IMR-90 (cell line): ENCODE results near the gene MAK. TPM values are rescaled to one million over a fixed set of nuclear protein-coding genes. Genes with fewer than 3 reads are reported as not detected.

Source experiments
- ATAC-seq: fragments of 200-7000 bp; cut with Tn5 transposase; 2 replicates; pipeline ENCODE4 v1.9.1; 2020; ENCODE audit warnings: low read depth, mild to moderate bottlenecking, moderate library complexity
- BruUV-seq: library from RNA; stranded (reverse); fragments of 400-500 nt; replicated peaks from 2 replicates; lab custom pipeline; 2021; lab: Mats Ljungman, UMichigan
- CTCF ChIA-PET: fragments of 300-600 bp; formaldehyde crosslinking; extraction: SDS; loops from one replicate; lab custom pipeline; 2021; ENCODE audit warnings: antibody characterized with exemption; lab: Yijun Ruan, JAX
- POLR2A ChIA-PET: fragments of 300-600 bp; sonication (Branson Sonifier 250); formaldehyde crosslinking; loops from one replicate; lab custom pipeline; 2022; ENCODE audit warnings: antibody characterized with exemption; ENCODE audit not compliant: unreplicated experiment; lab: Charles Lee
- DNase-seq: peaks from one replicate; pipeline ENCODE4 v3.0.0; 2013
- H2AFZ ChIP-seq: replicated peaks from 2 replicates; pipeline ENCODE3; 2013; ENCODE audit warnings: low read length, mild to moderate bottlenecking; ENCODE audit not compliant: poor library complexity
- H2AK5ac ChIP-seq: 2 replicates; pipeline ENCODE4 v1.6.1; 2013; ENCODE audit warnings: low read depth, low read length, inconsistent platforms
- H2AK9ac ChIP-seq: replicated peaks from 2 replicates; pipeline ENCODE3; 2013; ENCODE audit warnings: mild to moderate bottlenecking, low read depth, low read length, moderate library complexity; ENCODE audit not compliant: poor library complexity
- H2BK120ac ChIP-seq: 2 replicates; pipeline ENCODE4 v1.6.1; 2013; ENCODE audit warnings: low read depth, low read length, inconsistent platforms
- H2BK15ac ChIP-seq: 3 replicates; pipeline ENCODE4 v1.6.1; 2013; ENCODE audit warnings: low read depth, low read length, inconsistent platforms
- H2BK20ac ChIP-seq: 2 replicates; pipeline ENCODE4 v1.6.1; 2013; ENCODE audit warnings: low read depth, mild to moderate bottlenecking, inconsistent platforms, low read length, moderate library complexity
- H2BK5ac ChIP-seq: 2 replicates; pipeline ENCODE4 v1.6.1; 2013; ENCODE audit warnings: mild to moderate bottlenecking, low read depth, low read length, inconsistent platforms; ENCODE audit not compliant: poor library complexity, severe bottlenecking
- H3K14ac ChIP-seq: replicated peaks from 2 replicates; pipeline ENCODE4 v1.6.1; 2013; ENCODE audit warnings: low read depth, low read length, inconsistent platforms
- H3K18ac ChIP-seq: 2 replicates; pipeline ENCODE4 v1.6.1; 2013; ENCODE audit warnings: low read depth, low read length, control low read depth
- H3K23ac ChIP-seq: 2 replicates; pipeline ENCODE4 v1.6.1; 2013; ENCODE audit warnings: low read depth, low read length, inconsistent platforms
- H3K27ac ChIP-seq: 2 replicates; pipeline ENCODE4 v1.5.1; 2013; ENCODE audit warnings: mild to moderate bottlenecking, control low read depth, low read length; ENCODE audit not compliant: insufficient read depth
- H3K27me3 ChIP-seq: 2 replicates; pipeline ENCODE4 v1.6.1; 2013; ENCODE audit warnings: low read length; ENCODE audit not compliant: control insufficient read depth, insufficient read depth
- H3K36me3 ChIP-seq: 2 replicates; pipeline ENCODE4 v1.6.1; 2013; ENCODE audit warnings: low read length, mixed read lengths; ENCODE audit not compliant: control insufficient read depth, insufficient read depth
- H3K4ac ChIP-seq: 2 replicates; pipeline ENCODE4 v1.6.1; 2013; ENCODE audit warnings: low read depth, low read length, inconsistent platforms
- H3K4me1 ChIP-seq: 2 replicates; pipeline ENCODE4 v1.6.1; 2013; ENCODE audit warnings: low read length, mixed read lengths; ENCODE audit not compliant: control insufficient read depth, insufficient read depth
- H3K4me2 ChIP-seq: 2 replicates; pipeline ENCODE4 v1.6.1; 2013; ENCODE audit warnings: low read depth, mild to moderate bottlenecking, control low read depth, low read length, moderate library complexity
- H3K4me3 ChIP-seq: 2 replicates; pipeline ENCODE4 v1.5.1; 2013; ENCODE audit warnings: low read depth, mild to moderate bottlenecking, control low read depth, low read length, moderate library complexity; ENCODE audit not compliant: insufficient read depth
- H3K56ac ChIP-seq: 2 replicates; pipeline ENCODE4 v1.6.1; 2013; ENCODE audit warnings: low read length, inconsistent platforms; ENCODE audit not compliant: insufficient read depth; ENCODE audit errors: extremely low read depth
- H3K79me1 ChIP-seq, 2 experiments: 2 replicates each; pipeline ENCODE4 v1.6.1; 2013; ENCODE audit warnings: low read length in 2 of 2, inconsistent platforms in 1 of 2, low read depth in 1 of 2
- H3K9ac ChIP-seq: 2 replicates; pipeline ENCODE4 v1.6.1; 2013; ENCODE audit warnings: low read depth, low read length, control low read depth
- H3K9me1 ChIP-seq: 2 replicates; pipeline ENCODE4 v1.6.1; 2013; ENCODE audit warnings: low read length, inconsistent platforms; ENCODE audit not compliant: insufficient read depth
- H3K9me3 ChIP-seq: 2 replicates; pipeline ENCODE4 v1.6.1; 2013; ENCODE audit warnings: low read length; ENCODE audit not compliant: control insufficient read depth, insufficient read depth
- H4K20me1 ChIP-seq: 2 replicates; pipeline ENCODE4 v1.6.1; 2013; ENCODE audit warnings: low read length, inconsistent platforms; ENCODE audit not compliant: insufficient read depth
- H4K5ac ChIP-seq: 2 replicates; pipeline ENCODE4 v1.6.1; 2013; ENCODE audit warnings: mild to moderate bottlenecking, low read depth, low read length, control low read depth
- H4K8ac ChIP-seq, 2 experiments: 2 replicates each; pipeline ENCODE4 v1.6.1; 2013; ENCODE audit warnings: low read depth in 2 of 2, low read length in 2 of 2, control low read depth in 1 of 2, inconsistent platforms in 1 of 2
- H4K91ac ChIP-seq: 2 replicates; pipeline ENCODE4 v1.6.1; 2013; ENCODE audit warnings: low read depth, low read length, inconsistent platforms; ENCODE audit not compliant: insufficient read depth
- CEBPB ChIP-seq: IDR thresholded peaks from 2 replicates; pipeline ENCODE4 v1.6.1; 2012; ENCODE audit warnings: low read depth, low read length, improper control_type of control experiment
- CHD1 ChIP-seq: IDR thresholded peaks from 2 replicates; pipeline ENCODE4 v1.6.1; 2012; ENCODE audit warnings: low read depth, low read length, improper control_type of control experiment
- FOS ChIP-seq: fragments of 150-350 bp; IDR thresholded peaks from 2 replicates; pipeline ENCODE4 v1.6.1; 2016; ENCODE audit warnings: low read depth, low read length
- MAFK ChIP-seq: IDR thresholded peaks from 2 replicates; pipeline ENCODE4 v1.6.1; 2012; ENCODE audit warnings: low read depth, low read length, improper control_type of control experiment
- MAZ ChIP-seq: IDR thresholded peaks from 2 replicates; pipeline ENCODE4 v1.6.1; 2012; ENCODE audit warnings: low read depth, mild to moderate bottlenecking, low read length, improper control_type of control experiment, moderate library complexity, borderline replicate concordance
- MXI1 ChIP-seq: IDR thresholded peaks from 2 replicates; pipeline ENCODE4 v1.6.1; 2012; ENCODE audit warnings: low read depth, mild to moderate bottlenecking, low read length, moderate library complexity, borderline replicate concordance
- NFE2L2 ChIP-seq: fragments of 150-350 bp; IDR thresholded peaks from 2 replicates; pipeline ENCODE4 v1.6.1; 2016; ENCODE audit warnings: low read depth, mild to moderate bottlenecking, low read length
- POLR2A ChIP-seq: IDR thresholded peaks from 2 replicates; pipeline ENCODE4 v1.6.1; 2012; ENCODE audit warnings: mild to moderate bottlenecking, low read depth, low read length
- RAD21 ChIP-seq: IDR thresholded peaks from 2 replicates; pipeline ENCODE4 v1.6.1; 2012; ENCODE audit warnings: low read length, improper control_type of control experiment
- RCOR1 ChIP-seq: IDR thresholded peaks from 2 replicates; pipeline ENCODE4 v1.6.1; 2012; ENCODE audit warnings: mild to moderate bottlenecking, low read length, improper control_type of control experiment; ENCODE audit not compliant: insufficient replicate concordance
- RFX5 ChIP-seq: IDR thresholded peaks from 2 replicates; pipeline ENCODE4 v1.8.0; 2012; ENCODE audit warnings: low read depth, mild to moderate bottlenecking, low read length, moderate library complexity
- SMC3 ChIP-seq: fragments of 150-350 bp; IDR thresholded peaks from 2 replicates; pipeline ENCODE4 v1.6.1; 2016; ENCODE audit warnings: low read depth, mild to moderate bottlenecking, antibody characterized with exemption, low read length, moderate library complexity
- WGBS, 2 experiments: methylation state at CpG; one replicate each; pipeline versions ENCODE4 v1.1.5 to v1.1.7; 2013; ENCODE audit warnings: missing lambda C conversion rate in 2 of 2; ENCODE audit not compliant: insufficient read length in 1 of 2; ENCODE audit errors: extremely low coverage in 2 of 2; 5-methylcytosine and 5-hydroxymethylcytosine counted together
- dilution Hi-C: fragments of 300-500 bp; cut with HindIII; formaldehyde crosslinking; loops from one replicate; pipeline ENCODE4 v1.14.3; 2018; ENCODE audit warnings: low sequenced_read_pairs; ENCODE audit not compliant: unreplicated experiment
- in situ Hi-C: fragments of 300-500 bp; cut with MboI; formaldehyde crosslinking; loops from 3 replicates; pipeline ENCODE4 v1.14.3; 2019; ENCODE audit warnings: low sequenced_read_pairs, inconsistent platforms, mixed read lengths
- intact Hi-C: fragments of 100-400 bp; cut with micrococcal nuclease; formaldehyde crosslinking; loops from 2 replicates; pipeline ENCODE4 v1.10.0; 2022
- polyA plus RNA-seq, 3 experiments: library from polyadenylated mRNA; depleted of rRNA; stranded (reverse); fragments of >200 nt; gene quantifications; 2 replicates each; pipeline ENCODE4 v1.2.3, GENCODE V29; 2012; ENCODE audit warnings: low replicate concordance in 1 of 3
- total RNA-seq: library from RNA; depleted of rRNA; stranded (reverse); fragments of >200 nt; gene quantifications from 2 replicates; pipeline ENCODE4 v1.2.3, GENCODE V29; 2012
- TF ChIP-seq, protein P1 (sequence below): fragments of 150-350 bp; IDR thresholded peaks from 2 replicates; pipeline ENCODE4 v1.6.1; 2016; ENCODE audit warnings: low read depth, mild to moderate bottlenecking, low read length, moderate library complexity, borderline replicate concordance
- TF ChIP-seq, protein P2 (sequence below): conservative IDR thresholded peaks from 2 replicates; pipeline ENCODE4 v1.5.1; 2012; ENCODE audit warnings: mild to moderate bottlenecking, low read depth, low read length, improper control_type of control experiment
- TF ChIP-seq, protein P3 (sequence below): fragments of 150-350 bp; IDR thresholded peaks from 2 replicates; pipeline ENCODE4 v1.6.1; 2017; ENCODE audit warnings: mild to moderate bottlenecking, antibody characterized with exemption, low read length, low read depth

MAK gene
- total and polyA plus RNA-seq, 2 of the 4 experiments (the other 2 are of a cell fraction), result not detected

DNA sequence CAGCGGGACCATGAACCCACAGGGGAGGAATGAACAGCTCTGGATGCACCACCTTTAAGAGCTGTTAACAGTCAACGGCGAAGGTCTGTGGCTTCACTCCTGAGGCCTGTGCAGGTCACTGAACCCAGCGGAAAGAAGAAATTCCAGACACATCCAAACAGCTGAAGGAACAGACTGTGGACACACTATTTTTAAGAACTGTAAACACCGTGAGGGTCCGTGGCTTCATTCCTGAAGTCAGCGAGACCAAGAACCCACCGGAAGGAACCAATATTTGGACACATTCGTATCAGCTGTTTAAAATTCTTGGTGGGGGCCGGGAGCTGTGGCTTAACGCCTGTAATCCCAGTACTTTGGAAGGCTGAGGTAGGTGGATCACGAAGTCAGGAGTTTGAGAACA lies 96.1 kb downstream of the MAK start:
- H2AK5ac ChIP-seq, result no peak overlapping the region
- H3K4me1 ChIP-seq, result no peaks in the 10 kb centered on the region
- H2AK9ac ChIP-seq, result no peak overlapping the region
- ChIA-PET POLR2A (no interaction called here), CTCF (no interaction called here)
- H3K9ac ChIP-seq, result no peak overlapping the region
- no peak overlapping the region for H3K14ac ChIP-seq
- H3K4me2 ChIP-seq, result no peak overlapping the region
- peaks cover 4 to 9% of the 10 kb centered on the region in 2 experiments; a peak in 2 of 4 replicates for H3K79me1 ChIP-seq
- DNase-seq (no peak), ATAC-seq (no peak)
- no peaks in the 10 kb centered on the region for H3K27me3 ChIP-seq
- TF ChIP-seq RFX5 (no peak), NFE2L2 (no peak), RCOR1 (no peak), MAZ (no peak), MXI1 (no peak), CEBPB (no peak), CHD1 (no peak), MAFK (no peak), FOS (no peak), SMC3 (no peak), RAD21 (no peak), POLR2A (no peak)
- TF ChIP-seq, protein P1, sequence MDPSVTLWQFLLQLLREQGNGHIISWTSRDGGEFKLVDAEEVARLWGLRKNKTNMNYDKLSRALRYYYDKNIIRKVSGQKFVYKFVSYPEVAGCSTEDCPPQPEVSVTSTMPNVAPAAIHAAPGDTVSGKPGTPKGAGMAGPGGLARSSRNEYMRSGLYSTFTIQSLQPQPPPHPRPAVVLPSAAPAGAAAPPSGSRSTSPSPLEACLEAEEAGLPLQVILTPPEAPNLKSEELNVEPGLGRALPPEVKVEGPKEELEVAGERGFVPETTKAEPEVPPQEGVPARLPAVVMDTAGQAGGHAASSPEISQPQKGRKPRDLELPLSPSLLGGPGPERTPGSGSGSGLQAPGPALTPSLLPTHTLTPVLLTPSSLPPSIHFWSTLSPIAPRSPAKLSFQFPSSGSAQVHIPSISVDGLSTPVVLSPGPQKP, result no peak
- TF ChIP-seq, protein P2, sequence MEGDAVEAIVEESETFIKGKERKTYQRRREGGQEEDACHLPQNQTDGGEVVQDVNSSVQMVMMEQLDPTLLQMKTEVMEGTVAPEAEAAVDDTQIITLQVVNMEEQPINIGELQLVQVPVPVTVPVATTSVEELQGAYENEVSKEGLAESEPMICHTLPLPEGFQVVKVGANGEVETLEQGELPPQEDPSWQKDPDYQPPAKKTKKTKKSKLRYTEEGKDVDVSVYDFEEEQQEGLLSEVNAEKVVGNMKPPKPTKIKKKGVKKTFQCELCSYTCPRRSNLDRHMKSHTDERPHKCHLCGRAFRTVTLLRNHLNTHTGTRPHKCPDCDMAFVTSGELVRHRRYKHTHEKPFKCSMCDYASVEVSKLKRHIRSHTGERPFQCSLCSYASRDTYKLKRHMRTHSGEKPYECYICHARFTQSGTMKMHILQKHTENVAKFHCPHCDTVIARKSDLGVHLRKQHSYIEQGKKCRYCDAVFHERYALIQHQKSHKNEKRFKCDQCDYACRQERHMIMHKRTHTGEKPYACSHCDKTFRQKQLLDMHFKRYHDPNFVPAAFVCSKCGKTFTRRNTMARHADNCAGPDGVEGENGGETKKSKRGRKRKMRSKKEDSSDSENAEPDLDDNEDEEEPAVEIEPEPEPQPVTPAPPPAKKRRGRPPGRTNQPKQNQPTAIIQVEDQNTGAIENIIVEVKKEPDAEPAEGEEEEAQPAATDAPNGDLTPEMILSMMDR, result no peak
- TF ChIP-seq, protein P3, sequence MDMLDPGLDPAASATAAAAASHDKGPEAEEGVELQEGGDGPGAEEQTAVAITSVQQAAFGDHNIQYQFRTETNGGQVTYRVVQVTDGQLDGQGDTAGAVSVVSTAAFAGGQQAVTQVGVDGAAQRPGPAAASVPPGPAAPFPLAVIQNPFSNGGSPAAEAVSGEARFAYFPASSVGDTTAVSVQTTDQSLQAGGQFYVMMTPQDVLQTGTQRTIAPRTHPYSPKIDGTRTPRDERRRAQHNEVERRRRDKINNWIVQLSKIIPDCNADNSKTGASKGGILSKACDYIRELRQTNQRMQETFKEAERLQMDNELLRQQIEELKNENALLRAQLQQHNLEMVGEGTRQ, result no peak
- intact Hi-C loops, result no loop called here
- no peak overlapping the region for H3K4me3 ChIP-seq
- BruUV-seq, result no TSS peak
- H4K91ac ChIP-seq, result no peak overlapping the region
- H2BK120ac ChIP-seq, result no peak overlapping the region
- H3K9me1 ChIP-seq, result no peaks in the 10 kb centered on the region; the same call in 1 of the 2 replicates
- H4K5ac ChIP-seq, result no peak overlapping the region
- no peak overlapping the region for H2BK15ac ChIP-seq
- no peak overlapping the region for H3K56ac ChIP-seq
- H2AFZ ChIP-seq, result no peak overlapping the region
- 100% methylated on average over 8 of the region's 12 CpGs; no CpG with 5 or more reads in 1 of the 2 experiments for WGBS, 2 experiments
- H3K9me3 ChIP-seq, result no peaks in the 10 kb centered on the region
- H2BK5ac ChIP-seq, result no peak overlapping the region
- no peak overlapping the region for H3K27ac ChIP-seq
- no peak overlapping the region for H4K8ac ChIP-seq
- in situ Hi-C loops, result loop anchor here (25.0 kb wide), 1 partner anchor 1255 kb away; no protein-coding TSS in a partner anchor
- no peak overlapping the region for H3K4ac ChIP-seq
- H4K20me1 ChIP-seq, result no peaks in the 10 kb centered on the region
- no peak overlapping the region for H3K18ac ChIP-seq
- H3K23ac ChIP-seq, result no peak overlapping the region
- H3K36me3 ChIP-seq, result peaks cover 8% of the 10 kb centered on the region; the same call in 1 of the 2 replicates
- H2BK20ac ChIP-seq, result no peak overlapping the region
- dilution Hi-C loops, result no loop called here
